HepG2 (cell line): ENCODE data around the gene WDR82. TPM values are rescaled to one million over a fixed set of nuclear protein-coding genes. Genes with fewer than 3 reads are reported as not detected.

Experiments used
- ATAC-seq: fragments of 200-7000 bp; cut with Tn5 transposase; 3 replicates; pipeline ENCODE4 v1.9.1; 2020; ENCODE audit warnings: mild to moderate bottlenecking, moderate library complexity
- BruUV-seq: library from RNA; stranded (reverse); fragments of 400-500 nt; replicated peaks from 2 replicates; lab custom pipeline; 2021; lab: Mats Ljungman, UMichigan
- CTCF ChIA-PET: fragments of 300-600 bp; formaldehyde crosslinking; extraction: SDS; loops from one replicate; lab custom pipeline; 2021; ENCODE audit warnings: low total read pairs, inconsistent platforms, low intra/inter-chr PET ratio; lab: Yijun Ruan, JAX
- POLR2A ChIA-PET: fragments of 350-600 bp; sonication (Branson Sonifier 250); formaldehyde crosslinking; loops from one replicate; lab custom pipeline; 2020; ENCODE audit warnings: antibody characterized with exemption, inconsistent platforms; lab: Yijun Ruan, JAX
- DNase-seq: peaks from one replicate; pipeline ENCODE4 v3.0.0-alpha.2; 2015; ENCODE audit warnings: low spot score
- FAIRE-seq: peaks from 3 replicates; lab custom pipeline; 2011; peaks lifted over from hg19 to GRCh38; lab: Jason Lieb, UNC
- H2AFZ ChIP-seq: one replicate; pipeline ENCODE4 v1.6.1; 2011; ENCODE audit warnings: low read length, inconsistent platforms
- H3K27ac ChIP-seq: fragments of 300-600 bp; 3 replicates; pipeline ENCODE4 v1.8.0; 2011; ENCODE audit warnings: mixed run types, mild to moderate bottlenecking, mixed read lengths, low read length, inconsistent platforms; ENCODE audit not compliant: insufficient read depth; ENCODE audit errors: extremely low read length
- H3K27me3 ChIP-seq, 2 experiments: fragments of 200-600 bp in 1 of 2; 2 replicates in 1 of 2; 3 replicates in 1 of 2; pipeline versions ENCODE4 v1.6.0 to v1.8.0; 2011; ENCODE audit warnings: low read length in 2 of 2, mild to moderate bottlenecking in 2 of 2, moderate library complexity in 2 of 2, inconsistent platforms in 1 of 2; ENCODE audit not compliant: insufficient read depth in 2 of 2, control insufficient read depth in 1 of 2
- H3K36me3 ChIP-seq, 2 experiments: fragments of 200-600 bp in 1 of 2; replicated peaks in 1 of 2; 2 replicates in 1 of 2; 3 replicates in 1 of 2; pipeline versions ENCODE4 v1.5.1 to v1.8.0; 2011; ENCODE audit warnings: low read length in 2 of 2, inconsistent platforms in 1 of 2; ENCODE audit not compliant: insufficient read depth in 2 of 2, control insufficient read depth in 1 of 2
- H3K4me1 ChIP-seq: 2 replicates; pipeline ENCODE4 v1.5.1; 2012; ENCODE audit warnings: low read length, inconsistent platforms; ENCODE audit not compliant: insufficient read depth
- H3K4me2 ChIP-seq: 2 replicates; pipeline ENCODE4 v1.6.0; 2011; ENCODE audit warnings: low read depth, low read length, inconsistent platforms
- H3K4me3 ChIP-seq, 3 experiments: fragments of 200-600 bp in 1 of 3; sonication (generic), shearing (Covaris generic) in 1 of 3; replicated peaks in 1 of 3; 2 replicates each; pipeline ENCODE4 v1.5.1; 2011 to 2016; ENCODE audit warnings: low read length in 3 of 3, inconsistent platforms in 2 of 3, low read depth in 2 of 3, mild to moderate bottlenecking in 2 of 3, control low read depth in 1 of 3, mixed read lengths in 1 of 3; ENCODE audit not compliant: insufficient read depth in 1 of 3
- H3K79me2 ChIP-seq: one replicate; pipeline ENCODE4 v1.6.1; 2011; ENCODE audit warnings: low read length, inconsistent platforms; ENCODE audit not compliant: insufficient read depth
- H3K9ac ChIP-seq: 2 replicates; pipeline ENCODE4 v1.6.0; 2011; ENCODE audit warnings: mild to moderate bottlenecking, low read depth, low read length, inconsistent platforms; ENCODE audit not compliant: insufficient read depth
- H3K9me3 ChIP-seq: 2 replicates; pipeline ENCODE4 v1.5.1; 2012; ENCODE audit warnings: mild to moderate bottlenecking, low read length
- H4K20me1 ChIP-seq: 2 replicates; pipeline ENCODE4 v1.6.0; 2011; ENCODE audit warnings: inconsistent platforms, mild to moderate bottlenecking, low read length, moderate library complexity; ENCODE audit not compliant: insufficient read depth
- AGO2 ChIP-seq: fragments of 200-400 bp; formaldehyde crosslinking; optimal IDR thresholded peaks from 2 replicates; pipeline ENCODE3; 2017; ENCODE audit warnings: mild to moderate bottlenecking, low read depth, low read length, moderate library complexity
- EHMT2 ChIP-seq: fragments of 200-600 bp; sonication (generic); IDR thresholded peaks from 2 replicates; pipeline ENCODE4 v1.7.0; 2017; ENCODE audit warnings: antibody characterized with exemption, low read depth, low read length, borderline replicate concordance
- JUNB ChIP-seq: sonication (generic); formaldehyde crosslinking; IDR thresholded peaks from 2 replicates; pipeline ENCODE4 v1.8.0; 2022; ENCODE audit warnings: missing genetic modification reagents, mild to moderate bottlenecking, borderline replicate concordance
- MED13 ChIP-seq: sonication (generic); formaldehyde crosslinking; IDR thresholded peaks from 2 replicates; pipeline ENCODE4 v1.5.0; 2020; ENCODE audit warnings: missing genetic modification reagents
- PLRG1 ChIP-seq: fragments of 450-650 bp; conservative IDR thresholded peaks from 2 replicates; pipeline ENCODE4 v1.6.1; 2016
- RBFOX2 ChIP-seq: fragments of 200-400 bp; formaldehyde crosslinking; IDR thresholded peaks from 2 replicates; pipeline ENCODE4 v1.6.1; 2017; ENCODE audit warnings: low read depth, mild to moderate bottlenecking, low read length
- SIN3A ChIP-seq: IDR thresholded peaks from 2 replicates; pipeline ENCODE4 v1.6.1; 2011; ENCODE audit warnings: low read depth, mild to moderate bottlenecking, control low read depth, low read length, borderline replicate concordance
- ZMYM4 ChIP-seq: sonication (generic); formaldehyde crosslinking; IDR thresholded peaks from 2 replicates; pipeline ENCODE4 v1.8.1; 2023; ENCODE audit warnings: mild to moderate bottlenecking, missing genetic modification reagents
- ZNF331 ChIP-seq: sonication (generic); formaldehyde crosslinking; IDR thresholded peaks from 2 replicates; pipeline ENCODE4 v1.4.0; 2020; ENCODE audit warnings: missing genetic modification reagents
- WGBS: methylation state at CpG from one replicate; pipeline ENCODE4 v1.1.6; 2017; ENCODE audit warnings: low lambda C conversion rate; 5-methylcytosine and 5-hydroxymethylcytosine counted together
- in situ Hi-C: cut with HindIII; loops from 2 replicates; pipeline ENCODE4 v1.10.0; 2017; ENCODE audit warnings: low pct_unique_long_range_greater_than_20kb; ENCODE audit not compliant: extremely low pct_ligation_motif_present
- intact Hi-C: fragments of 100-400 bp; cut with micrococcal nuclease; formaldehyde crosslinking; loops from one replicate; pipeline ENCODE4 v1.10.0; 2022; ENCODE audit not compliant: unreplicated experiment
- polyA plus RNA-seq, 8 experiments: library from polyadenylated mRNA; depleted of rRNA in 3 of 8; stranded (reverse) in 7 of 8; unstranded in 1 of 8; fragments of >200 nt; fragmentation: Illumina TruSeq in 4 of 8; extraction: Trizol in 4 of 8; gene quantifications; 2 replicates each; pipeline versions ENCODE4 v1.2.1 to v1.2.3, GENCODE V29; 2011 to 2016; ENCODE audit warnings: low read depth in 4 of 8, missing spikeins in 1 of 8, mixed read lengths in 1 of 8; ENCODE audit not compliant: insufficient read depth in 1 of 8
- total RNA-seq, 5 experiments: library from RNA; depleted of rRNA; stranded (reverse); fragments of >200 nt; fragmentation: Illumina TruSeq; extraction: Trizol; gene quantifications; 2 replicates each; pipeline ENCODE4 v1.2.3, GENCODE V29; 2016; ENCODE audit warnings: low read depth in 1 of 5
- TF ChIP-seq, protein P1 (sequence below): sonication (generic); formaldehyde crosslinking; IDR thresholded peaks from 2 replicates; pipeline ENCODE4 v1.5.1; 2020; ENCODE audit warnings: missing genetic modification reagents, mild to moderate bottlenecking, borderline replicate concordance
- TF ChIP-seq, protein P2 (sequence below): IDR thresholded peaks from 2 replicates; pipeline ENCODE4 v1.6.1; 2012; ENCODE audit warnings: inconsistent platforms
- TF ChIP-seq, protein P3 (sequence below): IDR thresholded peaks from 2 replicates; pipeline ENCODE4 v1.6.1; 2012; ENCODE audit warnings: low read depth, low read length, improper control_type of control experiment

WDR82 gene
- total and polyA plus RNA-seq, 2 of the 13 experiments (the other 11 are each of a cell fraction or from before 2014, with no cell fraction given): 39.1 to 59.5 TPM

DNA sequence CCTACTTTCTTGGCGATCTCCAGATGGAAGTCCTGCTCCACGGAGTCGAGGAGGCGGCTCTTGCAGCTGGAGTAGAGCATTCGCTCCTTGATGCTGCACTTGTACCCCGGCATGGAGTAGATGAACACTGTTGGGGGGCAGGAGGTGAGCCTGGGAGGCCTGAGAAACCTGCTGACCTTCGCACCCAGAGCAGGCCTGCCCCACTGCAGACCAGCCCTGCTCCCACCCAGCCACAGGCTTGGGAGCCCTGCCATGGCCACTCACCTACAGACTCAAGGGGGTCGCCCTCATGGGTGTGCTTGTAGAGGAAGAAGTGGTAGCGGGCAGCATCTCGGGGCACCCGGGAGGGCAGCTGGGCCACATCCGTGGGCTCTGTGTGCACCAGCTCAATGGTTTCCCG is 48.8 kb downstream of the WDR82 start (continued):
- TF ChIP-seq ZNF331 (no peak), JUNB (CRISPR knock-in tag) (no peak), ZMYM4 (CRISPR knock-in tag) (no peak), PLRG1 (no peak), SIN3A (no peak)
- TF ChIP-seq, protein P1, sequence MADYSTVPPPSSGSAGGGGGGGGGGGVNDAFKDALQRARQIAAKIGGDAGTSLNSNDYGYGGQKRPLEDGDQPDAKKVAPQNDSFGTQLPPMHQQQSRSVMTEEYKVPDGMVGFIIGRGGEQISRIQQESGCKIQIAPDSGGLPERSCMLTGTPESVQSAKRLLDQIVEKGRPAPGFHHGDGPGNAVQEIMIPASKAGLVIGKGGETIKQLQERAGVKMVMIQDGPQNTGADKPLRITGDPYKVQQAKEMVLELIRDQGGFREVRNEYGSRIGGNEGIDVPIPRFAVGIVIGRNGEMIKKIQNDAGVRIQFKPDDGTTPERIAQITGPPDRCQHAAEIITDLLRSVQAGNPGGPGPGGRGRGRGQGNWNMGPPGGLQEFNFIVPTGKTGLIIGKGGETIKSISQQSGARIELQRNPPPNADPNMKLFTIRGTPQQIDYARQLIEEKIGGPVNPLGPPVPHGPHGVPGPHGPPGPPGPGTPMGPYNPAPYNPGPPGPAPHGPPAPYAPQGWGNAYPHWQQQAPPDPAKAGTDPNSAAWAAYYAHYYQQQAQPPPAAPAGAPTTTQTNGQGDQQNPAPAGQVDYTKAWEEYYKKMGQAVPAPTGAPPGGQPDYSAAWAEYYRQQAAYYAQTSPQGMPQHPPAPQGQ (CRISPR knock-in tag): no peak
- TF ChIP-seq, protein P2, sequence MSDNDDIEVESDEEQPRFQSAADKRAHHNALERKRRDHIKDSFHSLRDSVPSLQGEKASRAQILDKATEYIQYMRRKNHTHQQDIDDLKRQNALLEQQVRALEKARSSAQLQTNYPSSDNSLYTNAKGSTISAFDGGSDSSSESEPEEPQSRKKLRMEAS: no peak

DNA sequence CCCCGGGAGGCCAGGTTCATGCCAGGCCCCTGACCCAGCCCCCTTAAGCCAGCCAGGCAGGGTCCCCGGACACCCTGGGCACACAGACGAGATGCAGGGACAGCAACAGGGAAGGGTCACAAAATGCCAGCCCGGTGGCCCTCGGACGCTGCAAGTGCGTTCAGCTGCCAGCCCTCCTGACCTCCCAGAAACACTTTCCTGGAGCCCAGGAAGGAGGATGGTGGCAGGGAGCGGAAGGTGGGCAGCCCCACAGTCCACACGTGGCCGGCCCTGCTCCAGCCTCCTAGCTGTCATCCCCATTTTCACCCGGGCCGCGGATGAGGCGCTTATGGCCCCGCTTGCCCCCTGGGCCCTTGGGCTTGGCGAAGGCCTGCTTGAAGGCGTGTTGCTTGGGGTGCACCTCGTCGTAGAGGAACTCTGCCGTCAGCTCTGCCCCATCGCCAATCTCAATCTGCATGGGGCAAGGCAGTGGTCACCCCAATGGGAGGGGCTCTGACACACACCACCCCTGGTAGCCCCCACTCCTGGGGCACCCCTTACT is 49.6 kb downstream of the WDR82 start:
- H2AFZ ChIP-seq: no peak overlapping the region
- POLR2A ChIA-PET: interaction anchor here (0.9 kb wide), 1 partner anchor 61 kb away, joined by 3 read pairs; no protein-coding TSS in a partner anchor
- no peak for ATAC-seq

More for the DNA sequence above, 49.6 kb downstream of the WDR82 start:
- Histone ChIP-seq H3K9me3 (no peaks in the 10 kb centered on the region), H3K4me1 (peaks cover 13% of the 10 kb centered on the region), H3K4me2 (no peak overlapping the region), H4K20me1 (peaks cover 14% of the 10 kb centered on the region), H3K27ac (no peak overlapping the region), H3K27me3 (peaks cover under 1 to 8% of the 10 kb centered on the region in 2 experiments; a peak in 3 of 5 replicates), H3K4me3 (no peak overlapping the region), H3K79me2 (no peaks in the 10 kb centered on the region), H3K36me3 (peaks cover 19 to 38% of the 10 kb centered on the region in 2 experiments), H3K9ac (no peak overlapping the region)
- intact Hi-C loops: no loop called here
- BruUV-seq: TSS peak; percentile 49
- DNase-seq: no peak
- in situ Hi-C loops: no loop called here
- WGBS: 97% methylated on average over 5 of the region's 21 CpGs
- TF ChIP-seq EHMT2 (no peak), AGO2 (peak; percentile 53), RBFOX2 (peak; percentile 57), MED13 (CRISPR knock-in tag) (no peak)
- TF ChIP-seq, protein P3, sequence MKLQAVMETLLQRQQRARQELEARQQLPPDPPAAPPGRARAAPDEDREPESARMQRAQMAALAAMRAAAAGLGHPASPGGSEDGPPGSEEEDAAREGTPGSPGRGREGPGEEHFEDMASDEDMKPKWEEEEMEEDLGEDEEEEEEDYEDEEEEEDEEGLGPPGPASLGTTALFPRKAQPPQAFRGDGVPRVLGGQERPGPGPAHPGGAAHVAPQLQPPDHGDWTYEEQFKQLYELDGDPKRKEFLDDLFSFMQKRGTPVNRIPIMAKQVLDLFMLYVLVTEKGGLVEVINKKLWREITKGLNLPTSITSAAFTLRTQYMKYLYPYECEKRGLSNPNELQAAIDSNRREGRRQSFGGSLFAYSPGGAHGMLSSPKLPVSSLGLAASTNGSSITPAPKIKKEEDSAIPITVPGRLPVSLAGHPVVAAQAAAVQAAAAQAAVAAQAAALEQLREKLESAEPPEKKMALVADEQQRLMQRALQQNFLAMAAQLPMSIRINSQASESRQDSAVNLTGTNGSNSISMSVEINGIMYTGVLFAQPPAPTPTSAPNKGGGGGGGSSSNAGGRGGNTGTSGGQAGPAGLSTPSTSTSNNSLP: no peak
- CTCF ChIA-PET: no interaction called here
- no peak for FAIRE-seq
